LNCaP clone FGC (cell line): ENCODE results near the gene NIPBL.

Experiments
- DNase-seq: peaks from one replicate; pipeline ENCODE4 v3.0.0-alpha.2; 2011; ENCODE audit warnings: low read depth
- H3K4me3 ChIP-seq: 2 replicates; pipeline ENCODE4 v1.5.1; 2011; ENCODE audit warnings: mild to moderate bottlenecking, low read depth, low read length, control low read depth
- CTCF ChIP-seq: IDR thresholded peaks from 2 replicates; pipeline ENCODE4 v1.5.1; 2012; ENCODE audit warnings: mild to moderate bottlenecking; ENCODE audit not compliant: control insufficient read depth, insufficient read depth; ENCODE audit errors: extremely low read depth

The NIPBL gene

GRCh38 chr5:36957953-36958537 is 81.5 kb downstream of the NIPBL start:
- no peak for DNase-seq
- TF ChIP-seq CTCF = no peak
- no peak overlapping the region for H3K4me3 ChIP-seq

GRCh38 chr5:36958612-36959011 is 82.0 kb downstream of the NIPBL start:
- TF ChIP-seq CTCF = no peak

GRCh38 chr5:36965179-36965578 is 88.6 kb downstream of the NIPBL start:
- TF ChIP-seq CTCF = no peak

More at GRCh38 chr5:36958612-36959011, 82.0 kb downstream of the NIPBL start:
- no peak overlapping the region for H3K4me3 ChIP-seq
- DNase-seq = no peak

GRCh38 chr5:36969700-36970395 is 93.3 kb downstream of the NIPBL start:
- DNase-seq = no peak
- no peak overlapping the region for H3K4me3 ChIP-seq
- no peak for TF ChIP-seq CTCF

More at GRCh38 chr5:36965179-36965578, 88.6 kb downstream of the NIPBL start:
- no peak overlapping the region for H3K4me3 ChIP-seq
- no peak for DNase-seq

- no peak for TF ChIP-seq CTCF
- DNase-seq = no peak
- H3K4me3 ChIP-seq = no peak overlapping the region
Observed at GRCh38 chr5:36978196-36978595, 101.6 kb downstream of the NIPBL start.

- H3K4me3 ChIP-seq = no peak overlapping the region
- TF ChIP-seq CTCF = no peak
- DNase-seq = no peak
Observed at GRCh38 chr5:36982146-36982545, 105.6 kb downstream of the NIPBL start.
